GM19438 (cell line): Measurements from ENCODE around the gene CLIP2.
"Not testable (repeated sequence)": the region's sequence is repeated elsewhere in the genome, so short reads cannot be mapped to it uniquely, and the experiment has no call there.

ENCODE experiments used
- ATAC-seq: cut with Tn5 transposase; IDR thresholded peaks from one replicate; pipeline ENCODE4 v1.9.1; 2021; ENCODE audit warnings: low read depth; ENCODE audit not compliant: unreplicated experiment

The CLIP2 gene

GRCh38 chr7:74294191-74294998 lies 5.2 kb downstream of the CLIP2 start:
- ATAC-seq, result no peak

- no peak for ATAC-seq
These were observed 8.5 kb downstream of the CLIP2 start for GRCh38 chr7:74297516-74298233.

GRCh38 chr7:74299401-74299800 lies 10.2 kb downstream of the CLIP2 start:
- ATAC-seq, result no peak

GRCh38 chr7:74300926-74301325 lies 11.7 kb downstream of the CLIP2 start:
- no peak for ATAC-seq

- ATAC-seq, result no peak
These were observed 13.6 kb downstream of the CLIP2 start for GRCh38 chr7:74302745-74303221.

GRCh38 chr7:74304550-74304949 lies 15.3 kb downstream of the CLIP2 start:
- no peak for ATAC-seq

GRCh38 chr7:74306004-74306729 lies 17.0 kb downstream of the CLIP2 start:
- ATAC-seq, result no peak

GRCh38 chr7:74306730-74307469 lies 17.7 kb downstream of the CLIP2 start:
- no peak for ATAC-seq

GRCh38 chr7:74307738-74308505 lies 18.7 kb downstream of the CLIP2 start:
- no peak for ATAC-seq

GRCh38 chr7:74309181-74309580 lies 20.0 kb downstream of the CLIP2 start:
- no peak for ATAC-seq

- no peak for ATAC-seq
These were observed 22.1 kb downstream of the CLIP2 start for GRCh38 chr7:74311305-74311744.

- ATAC-seq, result no peak
These were observed 23.3 kb downstream of the CLIP2 start for GRCh38 chr7:74312418-74313028.

- not testable (repeated sequence) for ATAC-seq
These were observed 26.7 kb downstream of the CLIP2 start for GRCh38 chr7:74315891-74316290.

- ATAC-seq, result no peak
These were observed 28.1 kb downstream of the CLIP2 start for GRCh38 chr7:74317146-74317782.

GRCh38 chr7:74318043-74318442 lies 28.8 kb downstream of the CLIP2 start:
- no peak for ATAC-seq

GRCh38 chr7:74320645-74321221 lies 31.5 kb downstream of the CLIP2 start:
- no peak for ATAC-seq

- ATAC-seq, result not testable (repeated sequence)
These were observed 33.7 kb downstream of the CLIP2 start for GRCh38 chr7:74322892-74323291.

GRCh38 chr7:74324531-74325209 lies 35.5 kb downstream of the CLIP2 start:
- no peak for ATAC-seq
